ENCODE measurements around the gene MROH8. TPM values are rescaled to one million over a fixed set of nuclear protein-coding genes. Genes with fewer than 3 reads are reported as not detected.

The MROH8 gene
- total and polyA plus RNA-seq, 2 of the 13 experiments (the other 11 are each of a cell fraction or from before 2014, with no cell fraction given), result 2.6 to 5.5 TPM

DNA sequence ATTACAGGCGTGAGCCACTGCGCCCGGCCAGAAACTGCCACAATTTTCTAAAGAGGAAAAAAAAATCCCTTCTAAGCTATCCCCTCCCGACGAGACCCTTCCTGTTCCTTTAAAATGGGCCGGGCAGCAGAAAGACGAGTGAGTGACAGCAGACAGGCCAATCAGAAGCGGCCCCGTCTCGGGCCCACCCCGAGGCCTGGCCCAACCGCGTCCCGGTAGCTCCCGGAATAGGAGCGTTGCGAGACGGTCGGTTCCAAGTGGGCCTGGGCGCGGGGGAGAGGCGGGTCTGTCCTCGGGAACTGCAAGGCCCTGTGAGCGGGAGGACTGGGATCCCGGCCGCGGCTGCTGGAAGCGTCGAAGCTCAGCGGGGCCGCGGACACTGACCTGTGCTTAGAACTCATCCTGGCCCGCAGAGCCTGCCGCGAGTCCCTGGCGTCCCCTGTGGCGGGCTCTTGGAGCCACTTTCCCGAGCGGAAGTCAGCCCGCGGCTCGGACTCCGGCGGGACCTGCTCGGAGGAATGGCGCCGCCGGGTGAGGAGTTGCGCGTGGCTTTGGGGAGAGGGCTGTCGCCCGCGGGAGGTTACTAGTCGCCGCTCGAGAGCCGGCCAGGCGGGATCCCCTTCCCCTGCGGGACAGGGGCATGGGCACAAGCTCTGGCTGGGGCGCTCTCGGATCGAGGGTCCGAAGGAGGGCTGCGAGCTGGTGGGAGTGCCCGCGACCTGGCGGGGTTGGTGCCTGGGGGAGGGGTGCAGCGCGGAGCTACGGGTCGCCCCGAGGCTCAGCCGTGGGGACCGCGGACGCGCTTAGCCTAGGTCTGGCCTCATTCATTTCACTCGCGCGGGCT lies at the start of gene MROH8, which contains the start of gene RPN2 (continued):
- TF ChIP-seq TRIM22 (IDR thresholded peaks at IDR 0.05) (no peak), ZNF282 (IDR thresholded peaks at IDR 0.05; ENCODE audit: partially characterized antibody) (no peak), KAT2B (IDR thresholded peaks at IDR 0.05; ENCODE audit: borderline replicate concordance, low read depth, low read length) (no peak), ZNF781 (CRISPR knock-in tag; IDR thresholded peaks at IDR 0.05; ENCODE audit: borderline replicate concordance, not compliant biosample characterization) (peak; percentile 74), ZNF30 (CRISPR knock-in tag; IDR thresholded peaks at IDR 0.05) (peak; percentile 68; the same call in 1 of the 2 replicates), WIZ (CRISPR knock-in tag; IDR thresholded peaks at IDR 0.05) (peak; percentile 62; the same call in 1 of the 2 replicates), THAP8 (CRISPR knock-in tag; IDR thresholded peaks at IDR 0.05; ENCODE audit: borderline replicate concordance) (peak; percentile 58; the same call in 1 of the 2 replicates), YEATS2 (CRISPR knock-in tag; IDR thresholded peaks at IDR 0.05; ENCODE audit: borderline replicate concordance) (peak; percentile 89), ZSCAN30 (CRISPR knock-in tag; IDR thresholded peaks at IDR 0.05) (peak; percentile 93; the same call in 1 of the 2 replicates), IKZF5 (CRISPR knock-in tag; IDR thresholded peaks at IDR 0.05) (peak; percentile 95), ZFX (CRISPR knock-in tag; IDR thresholded peaks at IDR 0.05; ENCODE audit: low read depth) (peak; percentile 93), PHF21A (CRISPR knock-in tag; IDR thresholded peaks at IDR 0.05) (peak; percentile 92), DR1 (CRISPR knock-in tag; IDR thresholded peaks at IDR 0.05) (peak; percentile 80), CEBPG (CRISPR knock-in tag; IDR thresholded peaks at IDR 0.05) (peak; percentile 43; the same call in 1 of the 2 replicates), ZNF343 (CRISPR knock-in tag; IDR thresholded peaks at IDR 0.05) (0 out of 2 replicates have a peak, but pooled peaks have one; percentile 41), ZNF142 (CRISPR knock-in tag; IDR thresholded peaks at IDR 0.05) (peak; percentile 77; the same call in 1 of the 2 replicates)
- TF ChIP-seq, protein P1, sequence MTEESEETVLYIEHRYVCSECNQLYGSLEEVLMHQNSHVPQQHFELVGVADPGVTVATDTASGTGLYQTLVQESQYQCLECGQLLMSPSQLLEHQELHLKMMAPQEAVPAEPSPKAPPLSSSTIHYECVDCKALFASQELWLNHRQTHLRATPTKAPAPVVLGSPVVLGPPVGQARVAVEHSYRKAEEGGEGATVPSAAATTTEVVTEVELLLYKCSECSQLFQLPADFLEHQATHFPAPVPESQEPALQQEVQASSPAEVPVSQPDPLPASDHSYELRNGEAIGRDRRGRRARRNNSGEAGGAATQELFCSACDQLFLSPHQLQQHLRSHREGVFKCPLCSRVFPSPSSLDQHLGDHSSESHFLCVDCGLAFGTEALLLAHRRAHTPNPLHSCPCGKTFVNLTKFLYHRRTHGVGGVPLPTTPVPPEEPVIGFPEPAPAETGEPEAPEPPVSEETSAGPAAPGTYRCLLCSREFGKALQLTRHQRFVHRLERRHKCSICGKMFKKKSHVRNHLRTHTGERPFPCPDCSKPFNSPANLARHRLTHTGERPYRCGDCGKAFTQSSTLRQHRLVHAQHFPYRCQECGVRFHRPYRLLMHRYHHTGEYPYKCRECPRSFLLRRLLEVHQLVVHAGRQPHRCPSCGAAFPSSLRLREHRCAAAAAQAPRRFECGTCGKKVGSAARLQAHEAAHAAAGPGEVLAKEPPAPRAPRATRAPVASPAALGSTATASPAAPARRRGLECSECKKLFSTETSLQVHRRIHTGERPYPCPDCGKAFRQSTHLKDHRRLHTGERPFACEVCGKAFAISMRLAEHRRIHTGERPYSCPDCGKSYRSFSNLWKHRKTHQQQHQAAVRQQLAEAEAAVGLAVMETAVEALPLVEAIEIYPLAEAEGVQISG (CRISPR knock-in tag; IDR thresholded peaks at IDR 0.05), result peak; percentile 86

All from HepG2 (cell line).